ENCODE results near the gene SLC4A1AP.
"Not testable (repeated sequence)": the region's sequence is repeated elsewhere in the genome, so short reads cannot be mapped to it uniquely, and the experiment has no call there.

Gene SLC4A1AP, protein sequence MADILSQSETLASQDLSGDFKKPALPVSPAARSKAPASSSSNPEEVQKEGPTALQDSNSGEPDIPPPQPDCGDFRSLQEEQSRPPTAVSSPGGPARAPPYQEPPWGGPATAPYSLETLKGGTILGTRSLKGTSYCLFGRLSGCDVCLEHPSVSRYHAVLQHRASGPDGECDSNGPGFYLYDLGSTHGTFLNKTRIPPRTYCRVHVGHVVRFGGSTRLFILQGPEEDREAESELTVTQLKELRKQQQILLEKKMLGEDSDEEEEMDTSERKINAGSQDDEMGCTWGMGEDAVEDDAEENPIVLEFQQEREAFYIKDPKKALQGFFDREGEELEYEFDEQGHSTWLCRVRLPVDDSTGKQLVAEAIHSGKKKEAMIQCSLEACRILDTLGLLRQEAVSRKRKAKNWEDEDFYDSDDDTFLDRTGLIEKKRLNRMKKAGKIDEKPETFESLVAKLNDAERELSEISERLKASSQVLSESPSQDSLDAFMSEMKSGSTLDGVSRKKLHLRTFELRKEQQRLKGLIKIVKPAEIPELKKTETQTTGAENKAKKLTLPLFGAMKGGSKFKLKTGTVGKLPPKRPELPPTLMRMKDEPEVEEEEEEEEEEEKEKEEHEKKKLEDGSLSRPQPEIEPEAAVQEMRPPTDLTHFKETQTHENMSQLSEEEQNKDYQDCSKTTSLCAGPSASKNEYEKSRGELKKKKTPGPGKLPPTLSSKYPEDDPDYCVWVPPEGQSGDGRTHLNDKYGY

DNA sequence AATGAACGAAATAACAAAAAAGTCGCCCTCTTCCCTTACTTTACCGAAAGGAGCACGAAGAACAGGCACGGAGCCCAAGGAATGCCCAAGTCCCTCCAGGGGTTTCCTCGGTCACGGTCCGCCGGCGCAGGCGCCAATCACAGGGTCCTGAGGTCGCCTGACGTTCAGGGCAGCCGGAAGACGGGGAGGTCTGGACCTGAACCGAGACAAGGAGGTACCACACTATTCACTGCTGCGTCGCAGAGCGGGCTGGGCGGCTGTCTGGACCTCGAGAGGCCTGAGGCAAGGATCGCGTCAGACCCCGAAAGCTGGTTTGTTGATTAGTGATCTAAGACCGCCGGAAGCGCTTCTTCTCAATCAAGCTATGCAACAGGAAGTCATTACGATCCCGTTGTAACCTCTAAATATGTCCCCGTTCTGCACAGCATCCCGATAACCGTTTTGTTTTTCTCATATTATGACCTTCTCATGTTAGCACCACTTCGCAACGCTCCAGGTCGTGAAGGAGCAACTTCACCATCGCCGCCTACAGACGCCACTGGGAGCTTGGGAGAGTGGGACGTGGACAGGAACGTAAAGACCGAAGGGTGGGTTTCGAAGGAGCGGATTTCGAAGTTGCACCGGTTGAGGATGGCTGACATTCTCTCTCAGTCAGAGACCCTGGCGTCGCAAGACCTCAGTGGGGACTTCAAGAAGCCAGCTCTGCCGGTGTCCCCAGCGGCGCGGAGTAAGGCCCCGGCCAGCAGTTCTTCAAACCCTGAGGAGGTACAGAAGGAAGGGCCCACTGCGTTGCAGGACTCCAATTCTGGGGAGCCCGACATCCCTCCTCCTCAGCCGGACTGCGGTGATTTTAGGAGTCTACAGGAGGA, at the start of gene SLC4A1AP, which contains the start of gene SUPT7L:
Gene SLC4A1AP, plus strand, starts transcription at position 605 of the 869 bp plus-strand sequence. Its CDS starts 26 bp downstream, at position 631.
Gene SUPT7L, minus strand, starts transcription at position 330 of the 869 bp plus-strand sequence. CDS start 1,422 bp downstream, outside the sequence.
- Histone ChIP-seq H3K27ac (peak within 1 kb of the TSS; percentile 79 to 95), H3K4me3 (peak within 1 kb of the TSS; percentile 89)
- peak; percentile 79 for DNase-seq (ENCODE audit: low spot score)
- TF ChIP-seq, protein P1, sequence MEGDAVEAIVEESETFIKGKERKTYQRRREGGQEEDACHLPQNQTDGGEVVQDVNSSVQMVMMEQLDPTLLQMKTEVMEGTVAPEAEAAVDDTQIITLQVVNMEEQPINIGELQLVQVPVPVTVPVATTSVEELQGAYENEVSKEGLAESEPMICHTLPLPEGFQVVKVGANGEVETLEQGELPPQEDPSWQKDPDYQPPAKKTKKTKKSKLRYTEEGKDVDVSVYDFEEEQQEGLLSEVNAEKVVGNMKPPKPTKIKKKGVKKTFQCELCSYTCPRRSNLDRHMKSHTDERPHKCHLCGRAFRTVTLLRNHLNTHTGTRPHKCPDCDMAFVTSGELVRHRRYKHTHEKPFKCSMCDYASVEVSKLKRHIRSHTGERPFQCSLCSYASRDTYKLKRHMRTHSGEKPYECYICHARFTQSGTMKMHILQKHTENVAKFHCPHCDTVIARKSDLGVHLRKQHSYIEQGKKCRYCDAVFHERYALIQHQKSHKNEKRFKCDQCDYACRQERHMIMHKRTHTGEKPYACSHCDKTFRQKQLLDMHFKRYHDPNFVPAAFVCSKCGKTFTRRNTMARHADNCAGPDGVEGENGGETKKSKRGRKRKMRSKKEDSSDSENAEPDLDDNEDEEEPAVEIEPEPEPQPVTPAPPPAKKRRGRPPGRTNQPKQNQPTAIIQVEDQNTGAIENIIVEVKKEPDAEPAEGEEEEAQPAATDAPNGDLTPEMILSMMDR (IDR thresholded peaks at IDR 0.05): no peak

- H3K27ac ChIP-seq: no peak overlapping the region
- H3K4me3 ChIP-seq: no peak overlapping the region
- no peak for DNase-seq (ENCODE audit: low spot score)
- TF ChIP-seq, protein P1 (IDR thresholded peaks at IDR 0.05): no peak
These were observed 49.7 kb upstream of the SLC4A1AP start for GRCh38 chr2:27613985-27614384.

DNA sequence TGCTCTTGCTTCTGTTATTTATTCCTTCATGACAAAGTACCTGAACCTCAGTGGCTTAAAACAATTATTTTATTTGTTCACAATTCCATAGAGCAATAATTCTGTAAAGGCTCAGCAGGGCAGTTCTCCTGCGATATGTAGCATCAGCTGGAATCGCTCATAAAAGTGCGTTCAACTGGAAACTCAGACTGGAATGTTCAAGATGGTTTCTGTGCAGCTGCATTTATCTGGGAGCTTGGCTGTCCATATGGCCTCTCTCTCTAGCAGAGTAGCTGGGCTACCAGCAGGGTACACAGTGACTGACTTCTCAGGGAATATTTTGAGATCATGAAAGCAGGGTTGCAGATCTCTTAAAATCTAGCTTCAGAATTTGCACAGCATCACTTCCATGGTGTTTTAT, 48.4 kb upstream of the SLC4A1AP start:
- Histone ChIP-seq H3K4me3 (no peak overlapping the region), H3K27ac (no peak overlapping the region)
- no peak for DNase-seq (ENCODE audit: low spot score)
- TF ChIP-seq, protein P1 (IDR thresholded peaks at IDR 0.05): no peak

DNA sequence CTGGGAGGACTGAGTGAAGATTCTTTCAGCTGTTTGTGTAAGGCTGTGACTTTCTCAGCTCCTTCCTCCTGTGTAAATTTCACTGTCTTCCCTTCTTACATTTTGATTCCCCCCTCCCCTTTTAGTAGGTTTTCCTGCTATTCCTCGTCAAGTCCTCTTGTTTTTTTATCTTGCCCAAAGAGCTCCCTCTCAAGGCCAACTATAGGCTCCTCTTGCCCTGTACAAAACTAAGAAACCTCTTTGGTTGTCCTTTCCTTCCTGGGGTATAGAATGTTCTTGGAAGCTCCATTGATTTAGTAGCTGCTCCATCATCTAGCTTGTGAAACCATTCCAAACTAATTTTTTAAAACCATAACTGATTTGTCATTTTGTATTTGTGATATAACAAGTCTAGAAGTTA, 42.2 kb upstream of the SLC4A1AP start:
- TF ChIP-seq, protein P1 (IDR thresholded peaks at IDR 0.05): no peak
- Histone ChIP-seq H3K27ac (no peak overlapping the region), H3K4me3 (no peak overlapping the region)
- no peak for DNase-seq (ENCODE audit: low spot score)

- TF ChIP-seq, protein P1 (IDR thresholded peaks at IDR 0.05): no peak
- Histone ChIP-seq H3K27ac (no peak overlapping the region), H3K4me3 (no peak overlapping the region)
- no peak for DNase-seq (ENCODE audit: low spot score)
These were observed 40.7 kb upstream of the SLC4A1AP start for GRCh38 chr2:27622921-27623384.

DNA sequence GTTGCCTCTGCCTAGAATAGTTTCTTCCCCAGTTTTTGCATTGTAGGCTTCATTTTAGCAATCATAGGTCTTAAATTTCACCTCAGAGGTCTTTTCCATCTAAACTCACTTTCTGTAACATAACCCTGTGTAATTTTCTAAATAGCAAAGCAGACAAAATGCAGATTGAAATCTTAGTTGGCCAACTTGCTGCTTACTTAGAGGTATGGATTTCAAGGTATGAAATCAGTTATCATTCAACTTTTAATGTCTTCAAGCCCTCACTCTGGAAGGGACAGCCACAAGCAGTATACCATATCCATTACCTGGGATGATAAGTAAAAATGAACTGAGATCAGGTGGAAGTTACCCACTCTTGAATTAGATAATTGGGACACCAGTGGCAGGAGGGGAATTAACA, 38.7 kb upstream of the SLC4A1AP start:
- no peak overlapping the region for H3K4me3 ChIP-seq
- no peak for DNase-seq (ENCODE audit: low spot score)
- no peak overlapping the region for H3K27ac ChIP-seq
- TF ChIP-seq, protein P1 (IDR thresholded peaks at IDR 0.05): no peak

GRCh38 chr2:27626323-27626722, 37.4 kb upstream of the SLC4A1AP start:
- H3K27ac ChIP-seq: peak overlapping the region in 1 of 2 donors; percentile 28

DNA sequence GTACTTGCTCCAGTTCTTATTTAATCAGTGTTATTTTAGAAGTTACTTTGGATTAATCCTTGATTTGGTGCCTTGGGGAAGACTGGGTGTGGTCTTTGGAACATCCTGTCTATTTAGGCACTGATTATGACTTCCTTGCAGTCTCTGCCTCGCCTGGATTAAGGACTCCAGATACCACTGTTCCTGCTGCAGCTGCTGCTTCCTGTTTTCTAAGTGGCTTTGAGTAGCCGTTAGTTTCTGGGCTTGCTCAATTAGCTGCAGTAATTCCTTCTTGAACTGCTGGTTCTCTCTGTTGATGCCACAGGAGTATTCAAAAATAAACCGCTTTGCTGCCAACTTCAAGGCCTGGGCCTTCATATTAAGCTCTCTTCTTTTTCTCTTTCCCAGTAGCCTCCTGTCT, 36.8 kb upstream of the SLC4A1AP start:
- not testable (repeated sequence) for H3K4me3 ChIP-seq; DNase-seq (ENCODE audit: low spot score)
- peak overlapping the region in 1 of 2 donors; percentile 28 for H3K27ac ChIP-seq

More at GRCh38 chr2:27626323-27626722, 37.4 kb upstream of the SLC4A1AP start:
- DNase-seq (ENCODE audit: low spot score); H3K4me3 ChIP-seq: not testable (repeated sequence)
